Measurements from ENCODE around the gene ZMIZ2.
"Not testable (repeated sequence)": the region's sequence is repeated elsewhere in the genome, so short reads cannot be mapped to it uniquely, and the experiment has no call there.

Gene ZMIZ2

GRCh38 chr7:44776211-44776610 lies 27.6 kb downstream of the ZMIZ2 start:
- no peak for DNase-seq

- no peak for DNase-seq
These were observed 33.8 kb downstream of the ZMIZ2 start for GRCh38 chr7:44782460-44782859.

- no peak for DNase-seq
These were observed 34.8 kb downstream of the ZMIZ2 start for GRCh38 chr7:44783407-44783806.

GRCh38 chr7:44784364-44784763 lies 35.7 kb downstream of the ZMIZ2 start:
- no peak for DNase-seq

GRCh38 chr7:44785218-44785617 lies 36.6 kb downstream of the ZMIZ2 start:
- not testable (repeated sequence) for DNase-seq

GRCh38 chr7:44787041-44787440 lies 38.4 kb downstream of the ZMIZ2 start:
- peak; percentile 32 for DNase-seq

GRCh38 chr7:44787762-44788161 lies 39.1 kb downstream of the ZMIZ2 start:
- DNase-seq = no peak

GRCh38 chr7:44789990-44790389 lies 41.3 kb downstream of the ZMIZ2 start:
- DNase-seq = no peak

GRCh38 chr7:44791278-44792219 lies 42.9 kb downstream of the ZMIZ2 start:
- DNase-seq = no peak

- DNase-seq = no peak
These were observed 45.3 kb downstream of the ZMIZ2 start for GRCh38 chr7:44793919-44794318.

GRCh38 chr7:44794331-44794730 lies 45.7 kb downstream of the ZMIZ2 start:
- DNase-seq = no peak

GRCh38 chr7:44796034-44796503 lies 47.4 kb downstream of the ZMIZ2 start:
- DNase-seq = no peak

GRCh38 chr7:44796504-44797328 lies 48.1 kb downstream of the ZMIZ2 start, which contains the start of gene PPIA:
PPIA (plus strand) TSS chr7:44796681; CDS start chr7:44796725, 44 bp downstream.
- peak; percentile 98 for DNase-seq

- peak; percentile 89 for DNase-seq
These were observed 48.9 kb downstream of the ZMIZ2 start for GRCh38 chr7:44797329-44798258.

GRCh38 chr7:44798649-44799305 lies 50.1 kb downstream of the ZMIZ2 start:
- no peak for DNase-seq

GRCh38 chr7:44799939-44800338 lies 51.3 kb downstream of the ZMIZ2 start:
- no peak for DNase-seq

GRCh38 chr7:44801890-44802289 lies 53.2 kb downstream of the ZMIZ2 start:
- no peak for DNase-seq

GRCh38 chr7:44802418-44803025 lies 53.9 kb downstream of the ZMIZ2 start:
- no peak for DNase-seq

- DNase-seq = not testable (repeated sequence)
These were observed 55.3 kb downstream of the ZMIZ2 start for GRCh38 chr7:44803828-44804519.

GRCh38 chr7:44805950-44806349 lies 57.3 kb downstream of the ZMIZ2 start:
- DNase-seq = no peak

GRCh38 chr7:44808914-44809393 lies 60.3 kb downstream of the ZMIZ2 start:
- DNase-seq = no peak
